HEK293 (cell line): ENCODE results near the gene PKDCC.

Experiments used
- CTCF ChIA-PET: fragments of 350-600 bp; formaldehyde crosslinking; extraction: SDS; loops from one replicate; lab custom pipeline; 2021; ENCODE audit warnings: antibody characterized with exemption; lab: Yijun Ruan, JAX
- POLR2A ChIA-PET: fragments of 300-600 bp; formaldehyde crosslinking; extraction: SDS; loops from one replicate; lab custom pipeline; 2020; ENCODE audit warnings: antibody characterized with exemption, inconsistent platforms; lab: Yijun Ruan, JAX
- H3K27ac ChIP-seq: fragments of 200-500 bp; sonication (Bioruptor generic); 2 replicates; pipeline ENCODE4 v1.5.1; 2014; ENCODE audit warnings: low read depth, low read length, control low read depth, inconsistent platforms; ENCODE audit errors: extremely low read depth
- H3K36me3 ChIP-seq, 2 experiments: fragments of 200-500 bp in 1 of 2; sonication (Bioruptor generic) in 1 of 2; 1 replicate in 1 of 2; 2 replicates in 1 of 2; pipeline ENCODE4 v1.5.1; 2014 to 2017; ENCODE audit warnings: inconsistent platforms in 2 of 2, low read length in 2 of 2; ENCODE audit not compliant: control insufficient read depth in 2 of 2, insufficient read depth in 1 of 2
- H3K4me1 ChIP-seq: fragments of 200-500 bp; sonication (Bioruptor generic); 2 replicates; pipeline ENCODE4 v1.5.1; 2014; ENCODE audit warnings: mild to moderate bottlenecking, low read length, inconsistent platforms; ENCODE audit not compliant: control insufficient read depth, insufficient read depth
- H3K4me3 ChIP-seq: 2 replicates; pipeline ENCODE4 v1.5.1; 2011; ENCODE audit warnings: low read depth, mild to moderate bottlenecking, control low read depth, low read length, moderate library complexity
- H3K9me3 ChIP-seq: fragments of 200-500 bp; sonication (Bioruptor generic); 2 replicates; pipeline ENCODE4 v1.5.1; 2014; ENCODE audit warnings: low read depth, low read length, inconsistent platforms; ENCODE audit not compliant: control insufficient read depth, insufficient read depth
- HOXD13 ChIP-seq: sonication (generic); formaldehyde crosslinking; IDR thresholded peaks from 2 replicates; pipeline ENCODE4 v1.8.0; 2022; ENCODE audit warnings: missing genetic modification reagents, borderline replicate concordance
- SCRT2 ChIP-seq: fragments of 450-650 bp; formaldehyde crosslinking; IDR thresholded peaks from 2 replicates; pipeline ENCODE4 v1.5.1; 2016; ENCODE audit warnings: missing biosample characterization, missing genetic modification characterization
- SP3 ChIP-seq: fragments of 450-650 bp; formaldehyde crosslinking; IDR thresholded peaks from 2 replicates; pipeline ENCODE4 v1.5.1; 2016; ENCODE audit warnings: missing biosample characterization, missing genetic modification characterization
- ZBTB6 ChIP-seq: fragments of 450-650 bp; formaldehyde crosslinking; IDR thresholded peaks from 2 replicates; pipeline ENCODE4 v1.5.1; 2017; ENCODE audit warnings: missing biosample characterization, missing genetic modification characterization
- ZFP37 ChIP-seq: fragments of 450-650 bp; formaldehyde crosslinking; IDR thresholded peaks from 2 replicates; pipeline ENCODE4 v1.5.1; 2016; ENCODE audit warnings: missing biosample characterization, missing genetic modification characterization
- ZFP69B ChIP-seq: fragments of 450-650 bp; formaldehyde crosslinking; IDR thresholded peaks from 2 replicates; pipeline ENCODE4 v1.5.1; 2016; ENCODE audit warnings: missing biosample characterization, missing genetic modification characterization
- ZNF155 ChIP-seq: fragments of 450-650 bp; formaldehyde crosslinking; IDR thresholded peaks from 2 replicates; pipeline ENCODE4 v1.5.1; 2016; ENCODE audit warnings: missing biosample characterization, missing genetic modification characterization
- ZNF184 ChIP-seq: fragments of 450-650 bp; IDR thresholded peaks from 2 replicates; pipeline ENCODE4 v1.5.1; 2018; ENCODE audit warnings: missing biosample characterization, mild to moderate bottlenecking, missing genetic modification characterization
- ZNF23 ChIP-seq: fragments of 450-650 bp; formaldehyde crosslinking; IDR thresholded peaks from 2 replicates; pipeline ENCODE4 v1.5.1; 2016; ENCODE audit warnings: missing biosample characterization, missing genetic modification characterization, borderline replicate concordance
- ZNF248 ChIP-seq: fragments of 450-650 bp; formaldehyde crosslinking; IDR thresholded peaks from 2 replicates; pipeline ENCODE4 v1.5.1; 2017; ENCODE audit warnings: missing biosample characterization, missing genetic modification characterization
- ZNF292 ChIP-seq: fragments of 450-650 bp; formaldehyde crosslinking; IDR thresholded peaks from 2 replicates; pipeline ENCODE4 v1.5.1; 2016; ENCODE audit warnings: low read depth, missing biosample characterization, missing genetic modification characterization, borderline replicate concordance
- ZNF510 ChIP-seq: fragments of 450-650 bp; formaldehyde crosslinking; IDR thresholded peaks from 2 replicates; pipeline ENCODE4 v1.5.1; 2018; ENCODE audit warnings: mild to moderate bottlenecking, missing genetic modification characterization, missing biosample characterization; ENCODE audit not compliant: insufficient replicate concordance
- ZNF530 ChIP-seq: fragments of 450-650 bp; formaldehyde crosslinking; IDR thresholded peaks from 2 replicates; pipeline ENCODE4 v1.5.1; 2016; ENCODE audit warnings: low read depth, missing biosample characterization, missing genetic modification characterization
- ZNF600 ChIP-seq: fragments of 450-650 bp; formaldehyde crosslinking; IDR thresholded peaks from 2 replicates; pipeline ENCODE4 v1.5.1; 2016; ENCODE audit warnings: missing biosample characterization, missing genetic modification characterization
- ZSCAN5A ChIP-seq: fragments of 450-650 bp; formaldehyde crosslinking; IDR thresholded peaks from 2 replicates; pipeline ENCODE4 v1.5.1; 2016; ENCODE audit warnings: missing biosample characterization, missing genetic modification characterization
- TF ChIP-seq, protein P1 (sequence below): fragments of 450-650 bp; formaldehyde crosslinking; IDR thresholded peaks from 2 replicates; pipeline ENCODE4 v1.5.1; 2016; ENCODE audit warnings: missing biosample characterization, missing genetic modification characterization
- TF ChIP-seq, protein P2 (sequence below): fragments of 450-650 bp; formaldehyde crosslinking; IDR thresholded peaks from 2 replicates; pipeline ENCODE4 v1.5.1; 2016; ENCODE audit warnings: missing biosample characterization, missing genetic modification characterization
- TF ChIP-seq, protein P3 (sequence below): fragments of 450-650 bp; formaldehyde crosslinking; IDR thresholded peaks from 2 replicates; pipeline ENCODE4 v1.5.1; 2017; ENCODE audit warnings: missing biosample characterization, missing genetic modification characterization
- TF ChIP-seq, protein P4 (sequence below): fragments of 450-650 bp; formaldehyde crosslinking; IDR thresholded peaks from 2 replicates; pipeline ENCODE4 v1.5.1; 2017; ENCODE audit warnings: missing biosample characterization, missing genetic modification characterization
- TF ChIP-seq, protein P5 (sequence below): fragments of 450-650 bp; formaldehyde crosslinking; IDR thresholded peaks from 2 replicates; pipeline ENCODE4 v1.5.1; 2016; ENCODE audit warnings: missing biosample characterization, missing genetic modification characterization

PKDCC gene

GRCh38 chr2:42046819-42047487 is 868 bp upstream of the PKDCC start (continued):
- TF ChIP-seq ZNF23 (tag by site-specific recombination) (no peak), ZFP69B (tag by site-specific recombination) (peak; percentile 35; the same call in 1 of the 2 replicates), ZNF184 (tag by site-specific recombination) (no peak), ZFP37 (tag by site-specific recombination) (no peak), SCRT2 (no peak), ZNF530 (tag by site-specific recombination) (no peak), HOXD13 (CRISPR knock-in tag) (no peak), ZNF155 (no peak), SP3 (peak; percentile 46)
- TF ChIP-seq, protein P1, sequence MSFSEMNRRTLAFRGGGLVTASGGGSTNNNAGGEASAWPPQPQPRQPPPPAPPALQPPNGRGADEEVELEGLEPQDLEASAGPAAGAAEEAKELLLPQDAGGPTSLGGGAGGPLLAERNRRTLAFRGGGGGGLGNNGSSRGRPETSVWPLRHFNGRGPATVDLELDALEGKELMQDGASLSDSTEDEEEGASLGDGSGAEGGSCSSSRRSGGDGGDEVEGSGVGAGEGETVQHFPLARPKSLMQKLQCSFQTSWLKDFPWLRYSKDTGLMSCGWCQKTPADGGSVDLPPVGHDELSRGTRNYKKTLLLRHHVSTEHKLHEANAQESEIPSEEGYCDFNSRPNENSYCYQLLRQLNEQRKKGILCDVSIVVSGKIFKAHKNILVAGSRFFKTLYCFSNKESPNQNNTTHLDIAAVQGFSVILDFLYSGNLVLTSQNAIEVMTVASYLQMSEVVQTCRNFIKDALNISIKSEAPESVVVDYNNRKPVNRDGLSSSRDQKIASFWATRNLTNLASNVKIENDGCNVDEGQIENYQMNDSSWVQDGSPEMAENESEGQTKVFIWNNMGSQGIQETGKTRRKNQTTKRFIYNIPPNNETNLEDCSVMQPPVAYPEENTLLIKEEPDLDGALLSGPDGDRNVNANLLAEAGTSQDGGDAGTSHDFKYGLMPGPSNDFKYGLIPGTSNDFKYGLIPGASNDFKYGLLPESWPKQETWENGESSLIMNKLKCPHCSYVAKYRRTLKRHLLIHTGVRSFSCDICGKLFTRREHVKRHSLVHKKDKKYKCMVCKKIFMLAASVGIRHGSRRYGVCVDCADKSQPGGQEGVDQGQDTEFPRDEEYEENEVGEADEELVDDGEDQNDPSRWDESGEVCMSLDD (tag by site-specific recombination), result no peak; the same call in 1 of the 2 replicates
- TF ChIP-seq, protein P2, sequence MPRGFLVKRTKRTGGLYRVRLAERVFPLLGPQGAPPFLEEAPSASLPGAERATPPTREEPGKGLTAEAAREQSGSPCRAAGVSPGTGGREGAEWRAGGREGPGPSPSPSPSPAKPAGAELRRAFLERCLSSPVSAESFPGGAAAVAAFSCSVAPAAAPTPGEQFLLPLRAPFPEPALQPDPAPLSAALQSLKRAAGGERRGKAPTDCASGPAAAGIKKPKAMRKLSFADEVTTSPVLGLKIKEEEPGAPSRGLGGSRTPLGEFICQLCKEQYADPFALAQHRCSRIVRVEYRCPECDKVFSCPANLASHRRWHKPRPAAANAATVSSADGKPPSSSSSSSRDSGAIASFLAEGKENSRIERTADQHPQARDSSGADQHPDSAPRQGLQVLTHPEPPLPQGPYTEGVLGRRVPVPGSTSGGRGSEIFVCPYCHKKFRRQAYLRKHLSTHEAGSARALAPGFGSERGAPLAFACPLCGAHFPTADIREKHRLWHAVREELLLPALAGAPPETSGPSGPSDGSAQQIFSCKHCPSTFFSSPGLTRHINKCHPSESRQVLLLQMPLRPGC, result 0 out of 2 replicates have a peak, but pooled peaks have one; percentile 20
- TF ChIP-seq, protein P3, sequence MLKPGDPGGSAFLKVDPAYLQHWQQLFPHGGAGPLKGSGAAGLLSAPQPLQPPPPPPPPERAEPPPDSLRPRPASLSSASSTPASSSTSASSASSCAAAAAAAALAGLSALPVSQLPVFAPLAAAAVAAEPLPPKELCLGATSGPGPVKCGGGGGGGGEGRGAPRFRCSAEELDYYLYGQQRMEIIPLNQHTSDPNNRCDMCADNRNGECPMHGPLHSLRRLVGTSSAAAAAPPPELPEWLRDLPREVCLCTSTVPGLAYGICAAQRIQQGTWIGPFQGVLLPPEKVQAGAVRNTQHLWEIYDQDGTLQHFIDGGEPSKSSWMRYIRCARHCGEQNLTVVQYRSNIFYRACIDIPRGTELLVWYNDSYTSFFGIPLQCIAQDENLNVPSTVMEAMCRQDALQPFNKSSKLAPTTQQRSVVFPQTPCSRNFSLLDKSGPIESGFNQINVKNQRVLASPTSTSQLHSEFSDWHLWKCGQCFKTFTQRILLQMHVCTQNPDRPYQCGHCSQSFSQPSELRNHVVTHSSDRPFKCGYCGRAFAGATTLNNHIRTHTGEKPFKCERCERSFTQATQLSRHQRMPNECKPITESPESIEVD (tag by site-specific recombination), result no peak
- TF ChIP-seq, protein P4, sequence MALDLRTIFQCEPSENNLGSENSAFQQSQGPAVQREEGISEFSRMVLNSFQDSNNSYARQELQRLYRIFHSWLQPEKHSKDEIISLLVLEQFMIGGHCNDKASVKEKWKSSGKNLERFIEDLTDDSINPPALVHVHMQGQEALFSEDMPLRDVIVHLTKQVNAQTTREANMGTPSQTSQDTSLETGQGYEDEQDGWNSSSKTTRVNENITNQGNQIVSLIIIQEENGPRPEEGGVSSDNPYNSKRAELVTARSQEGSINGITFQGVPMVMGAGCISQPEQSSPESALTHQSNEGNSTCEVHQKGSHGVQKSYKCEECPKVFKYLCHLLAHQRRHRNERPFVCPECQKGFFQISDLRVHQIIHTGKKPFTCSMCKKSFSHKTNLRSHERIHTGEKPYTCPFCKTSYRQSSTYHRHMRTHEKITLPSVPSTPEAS (tag by site-specific recombination), result no peak; the same call in 1 of the 2 replicates

- H3K27ac ChIP-seq, result peak overlapping the region; percentile 80; the same call in 1 of the 2 replicates
- TF ChIP-seq ZNF292 (tag by site-specific recombination), result no peak
- TF ChIP-seq ZNF510 (tag by site-specific recombination), result no peak
- no peak for TF ChIP-seq ZNF248
- TF ChIP-seq, protein P5, sequence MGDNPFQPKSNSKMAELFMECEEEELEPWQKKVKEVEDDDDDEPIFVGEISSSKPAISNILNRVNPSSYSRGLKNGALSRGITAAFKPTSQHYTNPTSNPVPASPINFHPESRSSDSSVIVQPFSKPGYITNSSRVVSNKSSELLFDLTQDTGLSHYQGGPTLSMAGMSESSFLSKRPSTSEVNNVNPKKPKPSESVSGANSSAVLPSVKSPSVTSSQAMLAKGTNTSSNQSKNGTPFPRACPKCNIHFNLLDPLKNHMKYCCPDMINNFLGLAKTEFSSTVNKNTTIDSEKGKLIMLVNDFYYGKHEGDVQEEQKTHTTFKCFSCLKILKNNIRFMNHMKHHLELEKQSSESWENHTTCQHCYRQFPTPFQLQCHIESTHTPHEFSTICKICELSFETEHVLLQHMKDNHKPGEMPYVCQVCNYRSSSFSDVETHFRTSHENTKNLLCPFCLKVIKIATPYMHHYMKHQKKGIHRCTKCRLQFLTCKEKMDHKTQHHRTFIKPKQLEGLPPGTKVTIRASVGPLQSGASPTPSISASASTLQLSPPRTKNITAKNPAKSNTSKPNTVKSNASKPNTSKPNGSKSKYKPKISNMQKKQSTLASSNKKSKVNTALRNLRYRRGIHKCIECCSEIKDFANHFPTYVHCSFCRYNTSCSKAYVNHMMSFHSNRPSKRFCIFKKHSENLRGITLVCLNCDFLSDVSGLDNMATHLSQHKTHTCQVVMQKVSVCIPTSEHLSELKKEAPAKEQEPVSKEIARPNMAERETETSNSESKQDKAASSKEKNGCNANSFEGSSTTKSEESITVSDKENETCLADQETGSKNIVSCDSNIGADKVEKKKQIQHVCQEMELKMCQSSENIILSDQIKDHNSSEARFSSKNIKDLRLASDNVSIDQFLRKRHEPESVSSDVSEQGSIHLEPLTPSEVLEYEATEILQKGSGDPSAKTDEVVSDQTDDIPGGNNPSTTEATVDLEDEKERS (tag by site-specific recombination), result no peak
- TF ChIP-seq ZNF600 (tag by site-specific recombination), result 0 out of 2 replicates have a peak, but pooled peaks have one; percentile 19
- no peak for TF ChIP-seq ZBTB6 (tag by site-specific recombination)
- no peak for TF ChIP-seq ZSCAN5A (tag by site-specific recombination)
These were observed 739 bp downstream of the PKDCC start for GRCh38 chr2:42048299-42049220.

More at GRCh38 chr2:42048299-42049220, 739 bp downstream of the PKDCC start:
- Histone ChIP-seq H3K36me3 (peaks cover 0 to 17% of the 10 kb centered on the region in 2 experiments; a peak in 1 of 3 replicates), H3K9me3 (no peaks in the 10 kb centered on the region), H3K4me1 (peaks cover 23% of the 10 kb centered on the region), H3K4me3 (peak overlapping the region; percentile 45)
- ChIA-PET CTCF (interaction anchor here (0.6 to 1.6 kb wide), 4 partner anchors 9 to 744 kb away, joined by 3 to 4 read pairs (median 3); partner anchors contain the start of gene HAAO), POLR2A (interaction anchor here (1.1 to 1.2 kb wide), 3 partner anchors 8 to 23 kb away, joined by 3 to 4 read pairs (median 3); no protein-coding TSS in a partner anchor)
